ENCODE data around the gene AGPS.
"Not testable (repeated sequence)": the region's sequence is repeated elsewhere in the genome, so short reads cannot be mapped to it uniquely, and the experiment has no call there.

Gene AGPS

GRCh38 chr2:177383935-177384334 is 8.6 kb upstream of the AGPS start:
- no peak for DNase-seq (ENCODE audit: low read depth in 2 of 3, low spot score in 2 of 3)

GRCh38 chr2:177385151-177385550 is 7.4 kb upstream of the AGPS start:
- no peak for DNase-seq (ENCODE audit: low read depth in 2 of 3, low spot score in 2 of 3)

GRCh38 chr2:177391822-177392372 is 676 bp upstream of the AGPS start:
- DNase-seq (ENCODE audit: low read depth in 2 of 3, low spot score in 2 of 3), result no peak

GRCh38 chr2:177393203-177393755 is 706 bp downstream of the AGPS start:
- no peak for DNase-seq (ENCODE audit: low read depth in 2 of 3, low spot score in 2 of 3)

DNA sequence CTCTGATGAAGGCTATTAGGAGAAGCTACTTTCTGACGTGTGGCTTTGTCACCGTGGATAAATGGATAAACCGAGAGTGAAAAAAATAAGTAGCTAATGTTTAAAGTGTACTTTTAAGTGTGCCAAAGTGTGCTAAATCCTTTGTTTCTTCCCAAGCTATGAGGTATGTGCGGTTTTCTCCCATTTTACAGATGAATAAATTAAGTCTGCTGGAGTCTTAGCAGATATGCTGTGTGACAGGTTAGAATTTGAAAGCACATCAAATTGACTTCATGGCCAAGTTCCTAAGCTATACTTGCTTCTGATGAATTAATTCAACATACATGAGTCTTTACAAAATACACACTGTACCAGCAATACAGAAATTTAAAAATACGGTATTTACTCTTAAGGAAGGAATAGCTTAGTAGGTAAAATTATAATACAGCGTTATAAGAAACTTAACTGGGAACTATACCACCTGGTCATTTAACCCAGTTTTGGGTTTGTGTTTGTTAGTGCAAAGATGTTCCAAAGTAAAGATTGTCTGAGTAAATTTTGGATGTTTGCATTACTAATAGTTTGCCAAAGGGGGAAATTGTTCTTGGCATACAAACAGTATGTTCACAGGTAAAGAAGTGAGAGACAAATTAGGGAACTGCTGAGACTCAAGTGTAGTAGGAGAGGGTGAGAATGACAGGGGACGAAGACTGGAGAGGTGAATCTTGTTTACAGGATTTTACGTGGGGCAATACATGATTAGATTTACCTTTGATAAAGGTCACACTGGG is 1.4 kb downstream of the AGPS start:
- DNase-seq (ENCODE audit: low read depth in 2 of 3, low spot score in 2 of 3), result no peak

DNA sequence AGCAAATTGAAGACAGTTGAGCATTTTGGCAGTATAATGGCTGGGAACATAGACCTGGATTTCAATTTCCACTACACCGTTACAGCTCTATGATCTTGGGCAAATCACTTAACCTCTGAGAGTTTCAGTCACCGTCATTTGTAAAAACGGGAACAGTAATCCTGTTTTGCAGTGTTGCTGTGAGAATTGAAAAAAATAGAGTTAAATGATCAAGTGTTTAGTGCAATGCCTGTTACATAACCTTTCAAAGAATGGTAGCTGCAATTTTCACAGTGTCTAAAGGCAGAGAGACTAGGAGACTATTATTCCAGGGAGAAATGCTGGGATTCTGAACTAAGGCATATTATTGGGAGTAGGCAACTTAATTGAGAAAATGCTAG is 2.0 kb downstream of the AGPS start:
- DNase-seq (ENCODE audit: low read depth in 2 of 3, low spot score in 2 of 3), result no peak

- DNase-seq (ENCODE audit: low read depth in 2 of 3, low spot score in 2 of 3), result no peak
These were observed 2.9 kb downstream of the AGPS start for GRCh38 chr2:177395351-177396065.

- no peak for DNase-seq (ENCODE audit: low read depth in 2 of 3, low spot score in 2 of 3)
These were observed 4.3 kb downstream of the AGPS start for GRCh38 chr2:177396703-177397460.

- DNase-seq (ENCODE audit: low read depth in 2 of 3, low spot score in 2 of 3), result no peak
These were observed 5.1 kb downstream of the AGPS start for GRCh38 chr2:177397481-177398289.

GRCh38 chr2:177398290-177398683 is 5.7 kb downstream of the AGPS start:
- DNase-seq (ENCODE audit: low read depth in 2 of 3, low spot score in 2 of 3), result no peak

- DNase-seq (ENCODE audit: low read depth in 2 of 3, low spot score in 2 of 3), result no peak
These were observed 6.2 kb downstream of the AGPS start for GRCh38 chr2:177398791-177399190.

GRCh38 chr2:177399376-177399775 is 6.8 kb downstream of the AGPS start:
- no peak for DNase-seq (ENCODE audit: low read depth in 2 of 3, low spot score in 2 of 3)

GRCh38 chr2:177400337-177400923 is 7.9 kb downstream of the AGPS start:
- no peak for DNase-seq (ENCODE audit: low read depth in 2 of 3, low spot score in 2 of 3)

- no peak for DNase-seq (ENCODE audit: low read depth in 2 of 3, low spot score in 2 of 3)
These were observed 9.5 kb downstream of the AGPS start for GRCh38 chr2:177402096-177402495.

DNA sequence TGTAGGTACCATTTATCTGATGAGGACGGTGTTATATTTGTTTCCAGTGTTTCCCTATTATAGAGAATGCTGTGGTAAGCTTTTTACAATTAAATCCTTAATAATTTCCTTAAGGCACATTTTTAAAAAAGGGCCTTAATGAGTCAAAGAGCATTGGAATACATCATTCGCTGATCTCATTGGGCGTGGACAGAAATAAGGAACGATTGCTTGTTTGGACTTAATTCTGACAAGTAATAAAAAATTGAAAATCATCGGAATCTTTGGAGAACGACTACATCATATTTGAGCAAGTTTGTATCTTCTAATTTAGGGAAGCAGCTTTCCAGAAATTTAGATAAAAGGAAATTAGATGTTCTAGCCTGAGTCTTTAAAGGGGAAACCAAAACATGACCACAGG is 11.3 kb downstream of the AGPS start:
- no peak for DNase-seq (ENCODE audit: low read depth in 2 of 3, low spot score in 2 of 3)

DNA sequence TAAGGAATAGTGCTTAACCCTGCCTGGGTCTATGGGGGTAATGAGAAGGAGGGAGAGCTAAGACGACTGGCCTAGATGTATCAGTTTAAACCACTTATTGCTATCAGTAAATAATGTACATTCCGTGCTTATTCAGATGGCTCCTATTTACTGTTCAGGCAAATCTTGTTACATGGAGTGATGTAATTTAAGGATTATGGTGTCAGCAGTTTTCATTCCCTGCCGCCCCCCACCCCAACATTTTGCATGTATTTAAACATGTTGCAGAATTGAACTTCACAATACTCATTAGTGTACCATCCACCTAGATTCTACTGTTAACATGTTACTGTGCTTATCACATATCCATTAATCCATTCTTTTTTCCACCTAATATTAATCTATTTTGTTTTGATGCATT is 11.7 kb downstream of the AGPS start:
- DNase-seq (ENCODE audit: low read depth in 2 of 3, low spot score in 2 of 3), result no peak

GRCh38 chr2:177405029-177405692 is 12.6 kb downstream of the AGPS start:
- no peak for DNase-seq (ENCODE audit: low read depth in 2 of 3, low spot score in 2 of 3)

DNA sequence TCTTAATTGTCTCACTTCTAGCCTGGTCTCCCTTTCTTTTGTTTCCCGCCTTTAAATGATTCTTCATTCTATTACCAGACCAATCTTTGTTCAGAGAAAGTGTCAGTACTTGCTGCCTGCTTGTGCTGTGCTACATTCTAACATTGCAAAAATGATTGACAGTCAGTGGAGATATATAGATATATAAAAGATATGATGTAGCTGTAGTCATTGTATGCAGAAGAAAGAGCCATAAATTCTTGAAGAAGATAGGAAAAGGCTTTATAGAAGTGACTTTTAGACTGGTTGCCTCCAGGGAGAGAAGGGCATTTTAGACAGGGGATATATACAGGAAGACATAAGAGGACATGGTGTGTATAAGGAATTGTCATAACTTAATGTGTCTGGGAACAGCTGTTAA is 13.6 kb downstream of the AGPS start:
- DNase-seq (ENCODE audit: low read depth in 2 of 3, low spot score in 2 of 3), result no peak

- DNase-seq (ENCODE audit: low read depth in 2 of 3, low spot score in 2 of 3), result no peak
These were observed 14.5 kb downstream of the AGPS start for GRCh38 chr2:177407031-177407430.

- not testable (repeated sequence) for DNase-seq (ENCODE audit: low read depth in 2 of 3, low spot score in 2 of 3)
These were observed 18.1 kb downstream of the AGPS start for GRCh38 chr2:177410629-177411028.
